K562 (cell line): Measurements from ENCODE around the gene DARS1. TPM values are rescaled to one million over a fixed set of nuclear protein-coding genes. Genes with fewer than 3 reads are reported as not detected.

ENCODE experiments used
- DNMT1 ChIP-seq: fragments of 450-650 bp; IDR thresholded peaks from 2 replicates; pipeline ENCODE4 v1.6.1; 2016; ENCODE audit warnings: antibody characterized with exemption, mild to moderate bottlenecking
- EWSR1 ChIP-seq: fragments of 450-650 bp; IDR thresholded peaks from 2 replicates; pipeline ENCODE4 v1.6.1; 2018; ENCODE audit warnings: borderline replicate concordance, mild to moderate bottlenecking, low read depth, moderate library complexity; ENCODE audit not compliant: partially characterized antibody
- HSF4 ChIP-seq: fragments of 250-450 bp; sonication (Bioruptor Pico); IDR thresholded peaks from 2 replicates; pipeline ENCODE4 v2.1.2; 2022; ENCODE audit warnings: mild to moderate bottlenecking, moderate library complexity, borderline replicate concordance
- MBD2 ChIP-seq: sonication (generic); IDR thresholded peaks from 2 replicates; pipeline ENCODE4 v1.6.1; 2016; ENCODE audit warnings: low read depth, borderline replicate concordance
- MCM7 ChIP-seq, 2 experiments: fragments of 450-650 bp; IDR thresholded peaks; 2 replicates each; pipeline ENCODE4 v1.6.1; 2016 to 2018
- PURB ChIP-seq: sonication (generic); formaldehyde crosslinking; IDR thresholded peaks from 2 replicates; pipeline ENCODE4 v1.9.0; 2021; ENCODE audit warnings: low read depth, mild to moderate bottlenecking, missing genetic modification reagents
- SIX5 ChIP-seq, 2 experiments: IDR thresholded peaks; 2 replicates each; pipeline ENCODE4 v1.6.1; 2011; ENCODE audit warnings: low read length in 2 of 2, borderline replicate concordance in 1 of 2, low read depth in 1 of 2, mild to moderate bottlenecking in 1 of 2, moderate library complexity in 1 of 2; ENCODE audit not compliant: insufficient read depth in 1 of 2
- YY1 ChIP-seq, 3 experiments: IDR thresholded peaks; 2 replicates each; pipeline ENCODE4 v1.6.1; 2011; ENCODE audit warnings: low read length in 2 of 3, mild to moderate bottlenecking in 2 of 3, moderate library complexity in 2 of 3, borderline replicate concordance in 1 of 3, control low read depth in 1 of 3, low read depth in 1 of 3; ENCODE audit not compliant: insufficient read depth in 3 of 3, insufficient replicate concordance in 2 of 3, control insufficient read depth in 1 of 3, insufficient read length in 1 of 3; ENCODE audit errors: extremely low read depth in 1 of 3
- ZBED1 ChIP-seq: IDR thresholded peaks from 2 replicates; pipeline ENCODE4 v1.6.1; 2014
- ZKSCAN1 ChIP-seq: fragments of 150-350 bp; IDR thresholded peaks from 2 replicates; pipeline ENCODE4 v1.6.1; 2016; ENCODE audit warnings: low read depth, low read length
- ZNF41 ChIP-seq: fragments of 250-450 bp; sonication (Bioruptor Pico); conservative IDR thresholded peaks from 2 replicates; pipeline ENCODE4 v1.4.0; 2020; ENCODE audit warnings: mild to moderate bottlenecking
- ZNF696 ChIP-seq: fragments of 250-450 bp; sonication (Bioruptor Pico); conservative IDR thresholded peaks from 2 replicates; pipeline ENCODE4 v1.4.0; 2020; ENCODE audit warnings: mild to moderate bottlenecking, moderate library complexity
- polyA plus RNA-seq, 8 experiments: library from polyadenylated mRNA; depleted of rRNA in 4 of 8; stranded (reverse) in 5 of 8; unstranded in 3 of 8; fragments of >200 nt; fragmentation: Nextera tagmentation in 2 of 8; fragmentation: Illumina TruSeq in 1 of 8; extraction: Ambion mirVana in 2 of 8; extraction: Trizol in 1 of 8; gene quantifications; 2 replicates each; pipeline versions ENCODE4 v1.2.1 to v1.2.3, GENCODE V29; 2011 to 2014; ENCODE audit warnings: inconsistent platforms in 1 of 8, missing spikeins in 1 of 8
- total RNA-seq, 7 experiments: library from RNA; depleted of rRNA in 6 of 7; stranded (reverse); fragments of >200 nt in 6 of 7; fragmentation: Illumina TruSeq in 2 of 7; extraction: Trizol in 2 of 7; gene quantifications; 2 replicates each; pipeline versions ENCODE4 v1.2.1 to v1.2.3, GENCODE V29; 2011 to 2021; ENCODE audit warnings: low replicate concordance in 1 of 7
- TF ChIP-seq, protein P1 (sequence below): fragments of 450-650 bp; IDR thresholded peaks from 2 replicates; pipeline ENCODE4 v1.6.1; 2016; ENCODE audit warnings: borderline replicate concordance
- TF ChIP-seq, protein P2 (sequence below): sonication (generic); formaldehyde crosslinking; IDR thresholded peaks from 2 replicates; pipeline ENCODE4 v1.8.0; 2022; ENCODE audit warnings: missing genetic modification reagents, mild to moderate bottlenecking, borderline replicate concordance
- TF ChIP-seq, protein P3 (sequence below): fragments of 250-450 bp; sonication (Bioruptor Pico); IDR thresholded peaks from 2 replicates; pipeline ENCODE4 v1.8.0; 2021; ENCODE audit warnings: moderate library complexity, mild to moderate bottlenecking, inconsistent platforms
- TF ChIP-seq, protein P4 (sequence below): fragments of 450-650 bp; IDR thresholded peaks from 2 replicates; pipeline ENCODE4 v1.6.1; 2014; ENCODE audit warnings: low read depth, mild to moderate bottlenecking, moderate library complexity, borderline replicate concordance
- TF ChIP-seq, protein P5 (sequence below): fragments of 250-450 bp; sonication (Bioruptor Pico); IDR thresholded peaks from 2 replicates; pipeline ENCODE4 v1.4.0; 2020; ENCODE audit warnings: mild to moderate bottlenecking, moderate library complexity

DARS1 gene
- total and polyA plus RNA-seq, 9 of the 15 experiments (the other 6 are each of a cell fraction or from before 2014, with no cell fraction given) = 91.5 to 239 (median 98.0) TPM

DNA sequence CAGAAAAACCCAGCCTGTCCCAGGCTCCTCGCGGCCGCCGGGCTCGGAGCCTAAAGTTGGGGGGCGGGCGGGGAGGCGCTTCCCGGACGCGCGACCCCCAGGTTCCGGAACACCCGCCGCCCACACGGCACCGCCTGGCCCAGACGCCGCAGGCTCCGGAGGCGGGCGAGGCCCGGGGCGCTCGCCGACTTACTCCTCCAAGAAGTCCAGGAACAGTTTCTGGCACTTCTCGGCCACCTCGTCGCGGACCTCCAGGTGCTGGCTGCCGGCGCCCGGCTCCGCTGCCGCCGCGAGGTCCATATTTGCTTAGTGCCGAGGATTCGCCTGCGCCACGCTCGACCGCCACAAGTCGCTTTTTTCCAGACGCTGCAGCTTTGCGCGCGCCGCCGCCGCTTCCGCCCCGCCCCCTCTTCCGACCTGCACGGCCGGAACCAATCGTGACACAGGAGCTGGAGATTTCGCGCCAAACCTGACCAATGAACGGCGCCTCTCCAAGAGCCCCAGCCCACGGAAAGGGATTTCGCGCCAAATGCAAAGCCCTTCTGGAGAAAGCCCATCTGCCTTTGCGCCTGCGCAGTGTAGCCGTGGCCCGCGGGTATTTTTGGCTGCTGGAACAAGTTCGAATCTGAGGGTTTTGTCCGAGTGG is 109.2 kb downstream of the DARS1 start, which contains the start of gene MCM6 (continued):
- TF ChIP-seq SIX5 (IDR thresholded peaks at IDR 0.05; ENCODE audit: borderline replicate concordance in 1 of 2, insufficient read depth in 1 of 2, low read depth in 1 of 2, low read length in 2 of 2) = no peak
- TF ChIP-seq ZKSCAN1 = no peak
- TF ChIP-seq ZNF696 (CRISPR knock-in tag) = no peak
- TF ChIP-seq ZNF41 (CRISPR knock-in tag) = no peak
- no peak for TF ChIP-seq DNMT1
- TF ChIP-seq, protein P1, sequence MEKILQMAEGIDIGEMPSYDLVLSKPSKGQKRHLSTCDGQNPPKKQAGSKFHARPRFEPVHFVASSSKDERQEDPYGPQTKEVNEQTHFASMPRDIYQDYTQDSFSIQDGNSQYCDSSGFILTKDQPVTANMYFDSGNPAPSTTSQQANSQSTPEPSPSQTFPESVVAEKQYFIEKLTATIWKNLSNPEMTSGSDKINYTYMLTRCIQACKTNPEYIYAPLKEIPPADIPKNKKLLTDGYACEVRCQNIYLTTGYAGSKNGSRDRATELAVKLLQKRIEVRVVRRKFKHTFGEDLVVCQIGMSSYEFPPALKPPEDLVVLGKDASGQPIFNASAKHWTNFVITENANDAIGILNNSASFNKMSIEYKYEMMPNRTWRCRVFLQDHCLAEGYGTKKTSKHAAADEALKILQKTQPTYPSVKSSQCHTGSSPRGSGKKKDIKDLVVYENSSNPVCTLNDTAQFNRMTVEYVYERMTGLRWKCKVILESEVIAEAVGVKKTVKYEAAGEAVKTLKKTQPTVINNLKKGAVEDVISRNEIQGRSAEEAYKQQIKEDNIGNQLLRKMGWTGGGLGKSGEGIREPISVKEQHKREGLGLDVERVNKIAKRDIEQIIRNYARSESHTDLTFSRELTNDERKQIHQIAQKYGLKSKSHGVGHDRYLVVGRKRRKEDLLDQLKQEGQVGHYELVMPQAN = no peak
- peak in 2 of 3 experiments; percentile 75 to 89 for TF ChIP-seq YY1 (IDR thresholded peaks at IDR 0.05; ENCODE audit: borderline replicate concordance in 1 of 3, control insufficient read depth in 1 of 3, extremely low read depth in 1 of 3, insufficient read depth in 3 of 3, insufficient read length in 1 of 3, insufficient replicate concordance in 2 of 3, low read depth in 1 of 3, low read length in 2 of 3)
- TF ChIP-seq, protein P2, sequence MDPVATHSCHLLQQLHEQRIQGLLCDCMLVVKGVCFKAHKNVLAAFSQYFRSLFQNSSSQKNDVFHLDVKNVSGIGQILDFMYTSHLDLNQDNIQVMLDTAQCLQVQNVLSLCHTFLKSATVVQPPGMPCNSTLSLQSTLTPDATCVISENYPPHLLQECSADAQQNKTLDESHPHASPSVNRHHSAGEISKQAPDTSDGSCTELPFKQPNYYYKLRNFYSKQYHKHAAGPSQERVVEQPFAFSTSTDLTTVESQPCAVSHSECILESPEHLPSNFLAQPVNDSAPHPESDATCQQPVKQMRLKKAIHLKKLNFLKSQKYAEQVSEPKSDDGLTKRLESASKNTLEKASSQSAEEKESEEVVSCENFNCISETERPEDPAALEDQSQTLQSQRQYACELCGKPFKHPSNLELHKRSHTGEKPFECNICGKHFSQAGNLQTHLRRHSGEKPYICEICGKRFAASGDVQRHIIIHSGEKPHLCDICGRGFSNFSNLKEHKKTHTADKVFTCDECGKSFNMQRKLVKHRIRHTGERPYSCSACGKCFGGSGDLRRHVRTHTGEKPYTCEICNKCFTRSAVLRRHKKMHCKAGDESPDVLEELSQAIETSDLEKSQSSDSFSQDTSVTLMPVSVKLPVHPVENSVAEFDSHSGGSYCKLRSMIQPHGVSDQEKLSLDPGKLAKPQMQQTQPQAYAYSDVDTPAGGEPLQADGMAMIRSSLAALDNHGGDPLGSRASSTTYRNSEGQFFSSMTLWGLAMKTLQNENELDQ = peak; percentile 86; the same call in 1 of the 2 replicates
- no peak for TF ChIP-seq MCM7 (IDR thresholded peaks at IDR 0.05)
- no peak for TF ChIP-seq EWSR1
- TF ChIP-seq ZBED1 = no peak
- TF ChIP-seq, protein P3, sequence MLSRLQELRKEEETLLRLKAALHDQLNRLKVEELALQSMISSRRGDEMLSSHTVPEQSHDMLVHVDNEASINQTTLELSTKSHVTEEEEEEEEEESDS = no peak
- TF ChIP-seq HSF4 (CRISPR knock-in tag) = no peak
- peak; percentile 80 for TF ChIP-seq MBD2
- TF ChIP-seq, protein P4, sequence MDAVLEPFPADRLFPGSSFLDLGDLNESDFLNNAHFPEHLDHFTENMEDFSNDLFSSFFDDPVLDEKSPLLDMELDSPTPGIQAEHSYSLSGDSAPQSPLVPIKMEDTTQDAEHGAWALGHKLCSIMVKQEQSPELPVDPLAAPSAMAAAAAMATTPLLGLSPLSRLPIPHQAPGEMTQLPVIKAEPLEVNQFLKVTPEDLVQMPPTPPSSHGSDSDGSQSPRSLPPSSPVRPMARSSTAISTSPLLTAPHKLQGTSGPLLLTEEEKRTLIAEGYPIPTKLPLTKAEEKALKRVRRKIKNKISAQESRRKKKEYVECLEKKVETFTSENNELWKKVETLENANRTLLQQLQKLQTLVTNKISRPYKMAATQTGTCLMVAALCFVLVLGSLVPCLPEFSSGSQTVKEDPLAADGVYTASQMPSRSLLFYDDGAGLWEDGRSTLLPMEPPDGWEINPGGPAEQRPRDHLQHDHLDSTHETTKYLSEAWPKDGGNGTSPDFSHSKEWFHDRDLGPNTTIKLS = no peak
- TF ChIP-seq, protein P5, sequence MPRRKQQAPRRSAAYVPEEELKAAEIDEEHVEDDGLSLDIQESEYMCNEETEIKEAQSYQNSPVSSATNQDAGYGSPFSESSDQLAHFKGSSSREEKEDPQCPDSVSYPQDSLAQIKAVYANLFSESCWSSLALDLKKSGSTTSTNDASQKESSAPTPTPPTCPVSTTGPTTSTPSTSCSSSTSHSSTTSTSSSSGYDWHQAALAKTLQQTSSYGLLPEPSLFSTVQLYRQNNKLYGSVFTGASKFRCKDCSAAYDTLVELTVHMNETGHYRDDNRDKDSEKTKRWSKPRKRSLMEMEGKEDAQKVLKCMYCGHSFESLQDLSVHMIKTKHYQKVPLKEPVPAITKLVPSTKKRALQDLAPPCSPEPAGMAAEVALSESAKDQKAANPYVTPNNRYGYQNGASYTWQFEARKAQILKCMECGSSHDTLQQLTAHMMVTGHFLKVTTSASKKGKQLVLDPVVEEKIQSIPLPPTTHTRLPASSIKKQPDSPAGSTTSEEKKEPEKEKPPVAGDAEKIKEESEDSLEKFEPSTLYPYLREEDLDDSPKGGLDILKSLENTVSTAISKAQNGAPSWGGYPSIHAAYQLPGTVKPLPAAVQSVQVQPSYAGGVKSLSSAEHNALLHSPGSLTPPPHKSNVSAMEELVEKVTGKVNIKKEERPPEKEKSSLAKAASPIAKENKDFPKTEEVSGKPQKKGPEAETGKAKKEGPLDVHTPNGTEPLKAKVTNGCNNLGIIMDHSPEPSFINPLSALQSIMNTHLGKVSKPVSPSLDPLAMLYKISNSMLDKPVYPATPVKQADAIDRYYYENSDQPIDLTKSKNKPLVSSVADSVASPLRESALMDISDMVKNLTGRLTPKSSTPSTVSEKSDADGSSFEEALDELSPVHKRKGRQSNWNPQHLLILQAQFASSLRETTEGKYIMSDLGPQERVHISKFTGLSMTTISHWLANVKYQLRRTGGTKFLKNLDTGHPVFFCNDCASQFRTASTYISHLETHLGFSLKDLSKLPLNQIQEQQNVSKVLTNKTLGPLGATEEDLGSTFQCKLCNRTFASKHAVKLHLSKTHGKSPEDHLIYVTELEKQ = no peak
- TF ChIP-seq PURB (CRISPR knock-in tag) = no peak
